Posterior vena cava (tissue), 2 donors: ENCODE measurements around the gene TAF1B. TPM values are rescaled to one million over a fixed set of nuclear protein-coding genes. Genes with fewer than 3 reads are reported as not detected.
"Not testable (repeated sequence)": the region's sequence is repeated elsewhere in the genome, so short reads cannot be mapped to it uniquely, and the experiment has no call there.

ENCODE experiments used
- DNase-seq: peaks from one replicate; pipeline ENCODE4 v3.0.0-alpha.2; 2020; ENCODE audit warnings: low spot score
- intact Hi-C, 2 donors: fragments of 100-400 bp; cut with DNase I; formaldehyde crosslinking; loops; one replicate each; pipeline versions ENCODE4 v1.14.1 to v1.14.2; 2022 to 2023
- total RNA-seq, 2 donors: library from RNA; stranded (reverse); fragmentation: NEBNext Ultra II Directional; extraction: Animal tissue kit (Norgen Biotek cat#: 25700); gene quantifications; one replicate each; pipeline ENCODE4 v1.2.1, GENCODE V29; 2021
- donor health status: DM: yes; HTN: yes; CAD: no.
- donor health status: DM: yes; HTN: yes; CAD: no.

Gene TAF1B
- total RNA-seq, 2 donors from 2014 or later: 20.8 to 21.6 TPM

DNA sequence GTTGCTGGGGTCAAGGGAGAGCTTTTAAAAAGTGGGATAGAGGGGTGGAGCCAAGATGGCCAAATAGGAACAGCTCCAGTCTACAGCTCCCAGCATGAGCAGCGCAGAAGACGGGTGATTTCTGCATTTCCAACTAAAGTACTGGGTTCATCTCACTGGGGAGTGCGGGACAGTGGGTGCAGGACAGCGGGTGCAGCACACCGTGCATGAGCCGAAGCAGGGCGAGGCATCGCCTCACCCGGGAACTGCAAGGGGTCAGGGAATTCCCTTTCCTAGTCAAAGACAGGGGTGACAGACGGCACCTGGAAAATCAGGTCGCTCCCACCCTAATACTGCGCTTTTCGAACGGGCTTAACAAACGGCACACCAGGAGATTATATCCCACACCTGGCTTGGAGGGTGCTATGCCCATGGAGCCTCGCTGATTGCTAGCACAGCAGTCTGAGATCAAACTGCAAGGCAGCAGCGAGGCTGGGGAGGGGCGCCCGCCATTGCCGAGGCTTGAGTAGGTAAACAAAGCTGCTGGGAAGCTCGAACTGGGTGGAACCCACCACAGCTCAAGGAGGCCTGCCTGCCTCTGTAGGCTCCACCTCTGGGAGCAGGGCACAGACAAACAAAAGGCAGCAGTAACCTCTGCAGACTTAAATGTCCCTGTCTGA lies 17.8 kb downstream of the TAF1B start:
- not testable (repeated sequence) for DNase-seq
- intact Hi-C loops: loop anchor here in 1 of 2 donors (10.0 kb wide), 1 partner anchor 1856 kb away; no protein-coding TSS in a partner anchor

DNA sequence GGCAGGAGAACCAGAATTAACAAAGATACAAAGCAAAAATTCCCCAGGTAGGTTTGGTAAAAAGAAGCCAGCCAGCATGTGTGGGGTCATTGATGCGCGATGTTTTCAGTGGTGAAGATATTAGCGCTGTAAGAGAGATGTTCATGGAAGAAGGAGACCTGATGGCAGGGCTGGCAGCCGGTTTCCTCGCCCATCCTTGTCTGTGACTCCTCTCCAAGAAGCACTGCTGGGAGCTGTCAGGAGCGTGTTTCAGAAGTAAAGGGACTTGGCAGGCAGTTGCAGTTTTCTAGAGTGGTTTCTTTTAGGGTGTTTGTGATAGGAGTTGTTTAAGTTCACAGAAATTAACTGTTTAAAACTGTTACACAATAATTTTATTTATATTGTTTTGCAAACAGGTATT lies 24.6 kb downstream of the TAF1B start:
- DNase-seq: no peak
- intact Hi-C loops: loop anchor here in 1 of 2 donors (10.0 kb wide), 1 partner anchor 1863 kb away; no protein-coding TSS in a partner anchor

DNA sequence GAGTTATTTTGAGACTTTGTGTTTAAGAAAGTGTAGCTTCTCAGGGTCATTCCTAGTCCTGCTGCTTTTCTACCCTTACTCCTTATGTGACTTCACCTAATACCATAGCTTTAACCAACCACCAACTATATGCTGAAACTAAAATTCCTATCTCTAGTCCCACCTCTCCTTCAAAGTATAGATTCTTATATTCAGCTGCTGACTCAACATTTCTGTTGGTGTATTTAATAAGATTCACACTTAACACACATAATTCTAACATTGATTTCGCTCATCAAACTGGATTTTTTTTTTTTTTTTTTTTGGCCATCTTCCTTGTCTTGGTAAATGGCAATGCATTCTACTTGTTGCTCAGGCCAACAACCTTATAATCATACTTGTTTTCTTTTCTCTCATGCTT lies 30.1 kb downstream of the TAF1B start:
- intact Hi-C loops: no loop called here
- DNase-seq: no peak

DNA sequence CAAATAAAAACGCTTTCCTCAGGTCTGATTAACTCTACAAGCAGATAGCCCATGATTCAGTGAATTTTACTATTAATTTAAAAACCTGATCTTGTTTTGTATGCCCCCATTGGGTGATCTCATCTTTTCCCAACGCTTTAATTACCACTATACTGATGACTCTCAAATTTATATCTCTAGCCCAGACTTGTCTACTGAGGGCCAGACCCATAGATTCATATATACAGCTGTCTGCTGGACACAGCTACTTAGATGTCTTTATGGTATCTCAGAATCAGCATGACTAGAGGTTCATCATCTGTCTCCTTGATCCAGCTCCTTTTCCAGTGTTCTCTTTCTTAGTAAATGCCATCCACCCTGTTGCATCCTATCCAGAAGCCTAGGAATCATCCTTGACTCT lies 33.8 kb downstream of the TAF1B start:
- no peak for DNase-seq
- intact Hi-C loops: no loop called here

GRCh38 chr2:9877726-9878125 lies 34.5 kb downstream of the TAF1B start:
- no peak for DNase-seq
- intact Hi-C loops: no loop called here

GRCh38 chr2:9879455-9880194 lies 36.4 kb downstream of the TAF1B start:
- intact Hi-C loops: no loop called here
- DNase-seq: no peak

DNA sequence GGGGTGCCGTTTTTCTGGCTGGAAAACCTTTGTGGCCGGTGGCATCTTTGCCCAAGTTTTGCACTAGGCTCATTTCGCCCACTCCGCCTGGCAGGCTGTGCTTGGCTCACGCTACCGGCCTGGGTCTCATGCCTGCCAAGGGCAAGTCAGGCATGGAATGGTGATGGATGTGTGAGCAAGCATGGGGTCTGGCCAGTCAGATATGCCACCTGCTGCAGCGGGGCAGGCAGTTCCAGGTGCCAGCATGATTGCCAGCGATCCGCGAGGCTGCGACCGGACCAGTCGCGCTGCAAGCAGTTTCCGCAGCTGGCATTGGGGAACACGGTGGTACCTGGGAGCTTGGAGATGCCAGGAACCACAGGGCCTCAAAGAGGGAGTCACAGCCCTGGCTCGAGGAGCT lies 40.6 kb downstream of the TAF1B start:
- intact Hi-C loops: loop anchor here in 1 of 2 donors (2.0 kb wide), 1 partner anchor 25 kb away; no protein-coding TSS in a partner anchor
- DNase-seq: no peak

DNA sequence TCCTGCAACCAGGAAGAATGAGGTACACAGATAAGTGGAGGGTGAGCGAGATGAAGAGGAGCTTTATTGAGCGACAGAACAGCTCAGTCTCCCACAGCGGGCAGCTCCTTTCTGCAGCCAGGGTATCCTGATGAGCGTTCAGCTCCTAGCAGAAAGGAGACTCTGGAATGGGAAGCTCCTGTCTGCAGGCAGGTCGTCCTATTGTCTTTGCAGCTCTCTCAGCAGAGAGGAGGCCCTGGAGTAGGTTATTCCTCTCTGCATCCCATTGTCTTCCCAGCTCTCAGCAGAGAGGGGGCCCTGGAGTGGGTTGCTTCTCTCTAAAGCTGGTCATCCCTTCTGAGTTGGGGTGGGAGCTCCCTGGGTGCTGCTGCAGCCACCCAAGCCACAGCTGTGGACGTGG lies 41.2 kb downstream of the TAF1B start:
- intact Hi-C loops: loop anchor here in 1 of 2 donors (2.0 kb wide), 1 partner anchor 24 kb away; no protein-coding TSS in a partner anchor
- DNase-seq: no peak

- intact Hi-C loops: loop anchor here (2.0 to 5.0 kb wide), 2 partner anchors 24 to 212 kb away; no protein-coding TSS in a partner anchor
- no peak for DNase-seq
Measured at GRCh38 chr2:9885036-9885684, 41.9 kb downstream of the TAF1B start.

DNA sequence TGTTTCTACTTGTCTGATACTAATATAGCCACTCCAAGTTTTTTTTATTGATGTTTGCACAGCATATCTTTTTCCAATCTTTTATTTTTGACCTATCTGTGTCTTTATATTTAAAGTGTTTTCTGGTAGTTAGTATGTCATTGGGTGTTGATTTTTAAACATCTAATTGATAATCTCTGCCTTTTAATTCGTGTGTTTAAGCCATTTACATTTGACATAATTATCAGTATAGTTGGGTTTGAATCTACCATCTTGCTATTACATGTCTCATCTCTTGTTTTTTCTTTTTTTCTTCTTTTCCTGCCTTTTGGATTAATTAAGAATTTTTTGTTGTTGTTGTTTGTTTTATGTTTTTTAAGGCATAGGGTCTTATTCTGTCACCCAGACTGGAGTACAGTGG lies 44.2 kb downstream of the TAF1B start:
- no peak for DNase-seq
- intact Hi-C loops: loop anchor here in 1 of 2 donors (5.0 kb wide), 1 partner anchor 210 kb away; no protein-coding TSS in a partner anchor

DNA sequence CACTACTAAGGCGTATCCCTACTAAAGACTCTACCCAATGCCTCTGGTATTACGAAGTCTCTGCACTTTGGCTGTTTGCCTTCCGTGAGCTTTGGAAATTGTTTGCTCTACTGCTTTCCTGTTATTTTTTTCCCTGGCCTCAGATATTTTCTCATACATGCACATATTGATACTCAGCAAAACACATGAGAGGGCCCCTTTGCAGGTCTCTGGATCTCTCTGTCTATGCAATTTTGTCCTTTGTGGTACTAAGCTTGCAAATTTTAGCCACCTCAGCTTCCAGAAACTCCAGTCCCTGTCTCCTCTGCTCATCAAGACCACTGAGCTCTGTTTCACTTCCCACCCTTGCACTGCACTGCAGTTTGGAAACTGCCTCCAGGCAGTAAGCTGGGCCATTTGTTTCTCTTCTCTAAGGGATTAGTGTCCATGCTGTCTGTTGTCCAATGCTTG lies 46.6 kb downstream of the TAF1B start:
- intact Hi-C loops: loop anchor here in 1 of 2 donors (5.0 kb wide), 1 partner anchor 207 kb away; no protein-coding TSS in a partner anchor

GRCh38 chr2:9892236-9892635 lies 49.0 kb downstream of the TAF1B start:
- intact Hi-C loops: no loop called here
- no peak for DNase-seq

More for the DNA sequence above, 46.6 kb downstream of the TAF1B start:
- DNase-seq: no peak

GRCh38 chr2:9895669-9896590 lies 52.7 kb downstream of the TAF1B start:
- intact Hi-C loops: loop anchor here in 1 of 2 donors (5.0 kb wide), 1 partner anchor 899 kb away; no protein-coding TSS in a partner anchor
- DNase-seq: no peak

DNA sequence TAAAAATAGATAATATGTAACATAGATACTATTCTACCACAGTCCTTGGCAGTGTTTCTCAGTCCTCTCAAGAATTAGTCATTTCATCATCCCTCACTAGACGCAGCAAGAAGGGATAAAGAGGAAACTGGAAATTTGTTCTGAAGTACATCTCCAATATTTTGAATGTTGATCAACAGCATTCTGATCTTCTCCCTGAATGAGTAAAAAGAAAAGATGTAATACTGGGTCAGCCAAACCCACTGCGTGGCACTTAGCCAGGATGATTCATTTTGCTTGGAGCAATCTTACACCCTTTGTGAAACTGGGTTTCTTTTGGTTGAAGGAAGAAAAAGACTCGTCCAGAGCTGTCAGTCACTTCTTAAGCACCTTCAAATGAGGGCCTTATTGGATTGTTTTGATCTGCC lies 54.1 kb downstream of the TAF1B start:
- peak; percentile 82 for DNase-seq
- intact Hi-C loops: loop anchor here in 1 of 2 donors (5.0 kb wide), 1 partner anchor 900 kb away; no protein-coding TSS in a partner anchor

- DNase-seq: no peak
- intact Hi-C loops: loop anchor here in 1 of 2 donors (5.0 kb wide), 1 partner anchor 901 kb away; no protein-coding TSS in a partner anchor
Measured at GRCh38 chr2:9897846-9898245, 54.6 kb downstream of the TAF1B start.

DNA sequence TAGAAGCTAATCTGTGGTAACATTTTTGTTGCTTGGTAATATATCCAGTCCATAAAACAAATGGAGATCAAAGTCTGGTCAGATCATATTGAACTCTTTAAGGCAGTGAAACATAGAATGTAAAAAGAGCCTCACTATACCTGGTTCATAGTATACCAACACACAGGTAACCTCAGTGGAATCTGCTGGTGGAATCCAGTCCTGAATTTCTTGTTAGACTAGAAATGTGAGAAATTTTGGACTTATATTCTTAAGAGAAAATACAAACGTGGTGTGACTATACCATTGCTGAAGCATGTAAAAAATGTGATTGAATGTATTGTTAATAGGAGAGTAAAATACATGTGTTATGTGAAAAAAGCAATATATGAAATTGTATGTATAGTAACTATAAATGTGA lies 62.1 kb downstream of the TAF1B start:
- intact Hi-C loops: no loop called here
- DNase-seq: no peak

GRCh38 chr2:9907402-9907801 lies 64.1 kb downstream of the TAF1B start:
- no peak for DNase-seq
- intact Hi-C loops: no loop called here

- intact Hi-C loops: loop anchor here in 1 of 2 donors (2.0 kb wide), 1 partner anchor 24 kb away; no protein-coding TSS in a partner anchor
- DNase-seq: no peak
Measured at GRCh38 chr2:9908639-9909038, 65.4 kb downstream of the TAF1B start.
